Measurements from ENCODE around the gene KRTAP19-7.

KRTAP19-7 gene, protein sequence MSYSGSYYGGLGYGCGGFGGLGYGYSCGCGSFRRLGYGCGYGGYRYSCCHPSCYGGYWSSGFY

DNA sequence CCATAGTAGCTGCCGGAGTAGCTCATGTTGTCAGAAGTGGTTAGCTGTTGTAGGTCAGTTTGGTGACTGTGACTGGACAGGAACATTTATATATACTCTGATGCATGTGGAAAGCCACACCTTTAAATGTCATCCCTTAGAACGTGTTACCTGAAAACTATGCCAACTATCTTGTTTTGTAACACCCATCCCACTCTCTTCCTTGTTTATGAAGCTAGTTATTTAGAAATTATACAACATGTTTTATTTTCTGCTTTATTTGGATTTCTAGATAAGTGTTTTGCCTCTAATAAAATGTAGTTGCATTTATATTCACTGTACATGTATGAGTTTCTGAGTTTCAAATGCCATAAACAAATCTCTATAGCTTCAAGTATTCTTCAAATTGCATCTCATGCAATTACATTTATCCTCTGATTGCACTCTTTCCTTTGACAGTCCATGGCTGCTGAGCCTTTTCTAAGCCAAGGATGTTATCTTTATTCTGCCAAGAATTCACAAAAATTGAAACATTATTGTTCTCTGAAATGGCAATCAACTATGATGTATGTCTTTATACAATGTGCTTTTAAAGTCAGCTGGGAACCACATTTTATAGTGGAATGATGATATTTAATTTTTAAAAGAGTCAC lies at the start of gene KRTAP19-7:
Gene KRTAP19-7, minus strand, starts transcription at position 51 of the 632 bp plus-strand sequence. Its CDS starts 25 bp downstream, at position 26.
- no peak for DNase-seq

DNA sequence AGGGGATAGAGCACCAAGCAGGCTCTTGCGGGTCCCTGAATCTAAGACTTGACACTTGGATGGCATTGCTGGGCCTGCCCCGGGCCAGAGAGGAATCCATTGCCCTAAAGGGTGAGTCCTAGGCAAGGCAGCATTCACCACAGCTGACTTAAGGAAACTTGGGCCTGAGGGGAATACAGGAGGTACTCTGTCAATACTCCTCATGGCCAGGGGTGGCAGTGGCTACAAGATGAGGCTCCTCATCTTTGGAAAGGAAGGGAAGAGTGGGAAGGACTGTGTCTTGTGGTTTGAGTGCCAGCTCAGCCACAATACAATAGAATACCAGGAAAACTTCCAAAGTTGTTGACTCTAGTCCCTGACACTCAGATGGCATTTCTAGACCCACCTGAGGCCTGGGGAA lies 44.9 kb upstream of the KRTAP19-7 start:
- DNase-seq, result no peak

- DNase-seq, result no peak
Observed at GRCh38 chr21:30600787-30601186, 39.7 kb upstream of the KRTAP19-7 start, which contains the start of gene KRTAP22-1. TSS of gene KRTAP22-1 (plus strand) at chr21:30601087.

DNA sequence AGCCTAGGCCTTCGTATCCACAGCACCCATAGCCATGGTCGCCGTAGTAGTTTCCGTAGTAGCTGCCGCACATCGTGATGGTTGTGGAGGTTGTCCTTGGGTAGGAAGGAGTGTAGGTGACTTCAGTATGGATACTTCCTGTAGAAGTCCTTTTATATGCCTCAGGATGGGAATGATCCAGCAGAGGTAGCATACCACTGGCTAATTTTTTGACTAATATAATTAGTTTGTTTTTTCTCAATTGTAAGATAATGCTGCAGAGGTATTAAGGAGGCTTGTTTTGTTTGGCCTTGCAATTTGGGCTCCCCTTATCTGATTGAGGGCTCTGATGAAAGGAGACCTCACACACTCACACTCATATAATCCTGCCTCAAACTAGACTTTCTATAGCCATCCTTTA lies 37.7 kb upstream of the KRTAP19-7 start, which contains the start of gene KRTAP6-2:
Gene KRTAP6-2, minus strand, starts transcription at position 101 of the 400 bp plus-strand sequence. Its CDS starts 28 bp downstream, at position 73.
- DNase-seq, result no peak

GRCh38 chr21:30592140-30592539 lies 31.0 kb upstream of the KRTAP19-7 start, which contains the start of gene KRTAP6-3:
TSS of gene KRTAP6-3 (plus strand) at chr21:30592440. CDS start at chr21:30592446, 6 bp downstream.
- no peak for DNase-seq

- DNase-seq, result no peak
Observed at GRCh38 chr21:30590297-30590696, 29.2 kb upstream of the KRTAP19-7 start, which contains the start of gene KRTAP22-2. TSS of gene KRTAP22-2 (minus strand) at chr21:30590397.

DNA sequence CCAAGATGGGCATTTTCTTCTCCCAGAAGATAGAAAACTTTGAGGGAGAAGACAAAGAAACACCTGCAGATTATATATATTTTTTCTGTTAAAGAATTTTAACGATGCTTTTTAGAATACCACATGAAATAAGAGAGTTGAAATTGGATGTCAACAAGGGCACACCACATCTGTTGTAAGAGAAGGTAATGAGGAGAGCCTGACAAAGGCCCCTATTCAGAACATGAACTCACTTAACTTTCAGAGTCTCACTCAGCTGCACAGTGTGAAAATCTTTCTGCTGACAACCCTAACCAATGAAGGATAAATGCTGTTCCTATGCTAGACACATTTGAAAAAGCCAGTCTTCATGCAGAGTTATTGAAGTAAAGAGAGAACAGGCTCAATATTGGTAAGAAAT lies 21.8 kb upstream of the KRTAP19-7 start:
- DNase-seq, result no peak

DNA sequence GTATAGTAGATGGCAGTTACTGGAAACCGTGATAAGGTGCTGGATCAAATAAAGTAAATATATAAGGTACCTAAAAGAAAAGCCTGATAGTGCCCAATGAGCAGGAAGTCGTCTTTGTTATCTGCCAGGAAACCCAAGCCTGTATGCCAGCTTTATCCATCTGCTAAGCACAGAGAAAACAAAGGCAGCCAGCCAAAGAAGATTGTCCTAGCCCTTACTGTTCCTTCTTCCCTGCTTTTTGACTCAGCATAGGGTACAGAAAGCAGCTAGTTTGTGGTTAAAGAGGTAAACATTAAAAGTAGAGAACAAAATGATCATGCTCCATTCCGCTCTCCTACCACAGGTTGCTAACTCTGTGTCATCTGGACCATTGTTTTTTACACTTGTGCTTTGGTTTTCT lies 19.0 kb upstream of the KRTAP19-7 start:
- DNase-seq, result no peak

DNA sequence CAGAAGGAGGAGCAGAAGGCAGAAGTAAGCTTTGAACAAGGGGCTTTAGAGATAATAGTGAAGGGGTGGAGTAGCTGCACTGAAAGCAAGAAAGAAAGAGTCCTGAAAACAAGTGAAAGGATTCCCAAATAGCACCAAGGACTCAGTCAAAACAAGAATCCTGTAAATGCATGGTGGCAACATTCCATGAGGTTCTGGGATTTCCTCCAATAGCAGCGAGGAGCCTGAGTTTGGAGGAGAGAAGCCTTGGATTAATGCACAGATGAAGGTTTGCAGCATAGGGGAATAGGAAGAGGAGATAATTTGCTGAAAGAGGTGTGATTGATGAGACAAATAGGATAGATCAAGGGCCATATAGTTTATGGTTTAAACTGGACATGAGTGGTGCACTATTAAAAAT lies 18.2 kb upstream of the KRTAP19-7 start:
- no peak for DNase-seq

DNA sequence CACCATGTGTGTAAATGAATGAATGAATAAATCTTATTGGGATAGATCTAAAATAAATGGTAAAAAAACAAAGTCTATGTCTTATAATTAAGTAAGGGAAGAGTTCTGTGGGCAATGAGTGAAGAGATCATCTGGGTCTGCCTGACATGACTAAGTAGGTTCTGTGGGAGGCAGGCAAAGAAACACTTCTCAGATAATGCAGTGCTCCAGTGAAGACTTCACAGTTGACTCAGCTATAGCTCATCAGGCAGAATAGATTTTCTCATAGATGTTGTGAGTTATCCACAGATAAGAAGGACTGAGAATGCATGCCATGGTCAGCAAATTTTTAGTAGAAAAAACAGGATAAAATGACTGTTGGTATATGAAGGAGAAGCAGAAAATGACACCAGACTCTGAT lies 16.7 kb upstream of the KRTAP19-7 start:
- no peak for DNase-seq

GRCh38 chr21:30567617-30568016 lies 6.5 kb upstream of the KRTAP19-7 start:
- DNase-seq, result no peak

- DNase-seq, result no peak
Observed at GRCh38 chr21:30563630-30564029, 2.5 kb upstream of the KRTAP19-7 start.

DNA sequence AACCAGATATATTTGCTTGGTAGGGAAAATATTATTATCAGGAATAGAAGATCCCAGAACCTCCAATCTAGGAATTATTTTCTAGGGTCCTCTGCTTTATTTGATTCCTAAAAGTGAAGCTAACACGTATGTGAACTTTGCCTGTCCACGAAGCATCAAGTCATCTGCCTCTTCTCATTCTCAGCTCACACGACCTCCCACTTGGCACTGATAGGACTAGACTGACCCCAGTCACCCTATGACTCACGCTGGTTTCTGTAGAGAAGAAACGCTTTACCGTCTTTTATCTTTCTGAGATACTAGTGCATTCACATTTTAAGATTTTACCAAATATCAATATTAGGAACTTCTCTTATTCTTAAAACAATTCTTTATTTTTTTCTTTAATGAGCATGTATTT lies 2.0 kb upstream of the KRTAP19-7 start:
- DNase-seq, result no peak

GRCh38 chr21:30561957-30562356 lies 843 bp upstream of the KRTAP19-7 start:
- DNase-seq, result no peak

- DNase-seq, result no peak
Observed at GRCh38 chr21:30555095-30555494, 6.0 kb downstream of the KRTAP19-7 start.

GRCh38 chr21:30552782-30553181 lies 8.3 kb downstream of the KRTAP19-7 start:
- DNase-seq, result no peak

DNA sequence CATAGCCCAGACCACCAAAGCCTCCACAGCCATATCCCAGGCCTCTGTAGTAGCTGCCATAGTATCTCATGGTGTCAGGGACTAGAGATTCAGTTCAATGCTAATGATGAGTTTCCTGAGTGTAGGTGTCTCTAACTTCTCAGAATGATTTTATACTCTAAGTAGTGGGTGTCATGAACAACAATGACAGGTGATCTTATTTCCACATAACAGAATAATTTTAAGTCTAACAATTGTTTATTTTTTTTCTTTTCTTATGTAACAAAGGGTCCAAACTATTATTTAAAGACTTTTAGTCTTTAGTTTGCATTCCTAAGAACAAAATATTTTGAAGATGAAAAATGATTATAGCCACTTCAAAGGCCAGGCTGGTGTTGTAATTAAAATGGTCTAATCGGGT lies 19.4 kb downstream of the KRTAP19-7 start, which contains the start of gene KRTAP19-6:
Gene KRTAP19-6, minus strand, starts transcription at position 101 of the 400 bp plus-strand sequence. Its CDS starts 31 bp downstream, at position 70.
- no peak for DNase-seq

DNA sequence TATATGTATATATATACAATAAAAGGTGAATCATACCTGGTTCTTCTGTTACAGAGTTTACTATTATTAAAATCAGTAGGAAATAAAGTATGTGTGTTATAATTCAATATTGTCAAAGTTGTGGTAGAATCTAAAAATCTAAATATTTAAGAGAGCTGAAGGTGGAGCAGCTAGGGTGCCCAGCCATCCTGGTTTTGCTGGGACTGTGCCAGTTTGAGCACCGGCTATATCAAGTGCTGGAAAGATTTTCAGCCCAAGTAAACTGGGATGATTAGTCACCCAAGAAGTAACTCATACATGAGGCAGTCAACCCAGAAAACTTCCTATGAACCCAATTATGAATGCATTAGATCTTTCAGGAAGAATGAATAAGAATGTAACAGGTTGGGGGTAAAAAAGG lies 42.2 kb downstream of the KRTAP19-7 start:
- DNase-seq, result no peak

GRCh38 chr21:30515681-30516080 lies 45.4 kb downstream of the KRTAP19-7 start:
- DNase-seq, result no peak

Measured in stimulated activated CD4-positive, alpha-beta T cell treated with anti-CD3 and anti-CD28 coated beads, Interleukin-15, amount 100 ng/mL, for 24 hours (primary cell).